NCI-H2196 treated with DMSO at 0.1 percent for 48 hours (cell line): ENCODE data around the gene TET3.

Experiments
- DNase-seq: peaks from one replicate; lab custom pipeline; 2025; ENCODE audit not compliant: unreplicated experiment; lab: John Stamatoyannopoulos, UW

TET3 gene

DNA sequence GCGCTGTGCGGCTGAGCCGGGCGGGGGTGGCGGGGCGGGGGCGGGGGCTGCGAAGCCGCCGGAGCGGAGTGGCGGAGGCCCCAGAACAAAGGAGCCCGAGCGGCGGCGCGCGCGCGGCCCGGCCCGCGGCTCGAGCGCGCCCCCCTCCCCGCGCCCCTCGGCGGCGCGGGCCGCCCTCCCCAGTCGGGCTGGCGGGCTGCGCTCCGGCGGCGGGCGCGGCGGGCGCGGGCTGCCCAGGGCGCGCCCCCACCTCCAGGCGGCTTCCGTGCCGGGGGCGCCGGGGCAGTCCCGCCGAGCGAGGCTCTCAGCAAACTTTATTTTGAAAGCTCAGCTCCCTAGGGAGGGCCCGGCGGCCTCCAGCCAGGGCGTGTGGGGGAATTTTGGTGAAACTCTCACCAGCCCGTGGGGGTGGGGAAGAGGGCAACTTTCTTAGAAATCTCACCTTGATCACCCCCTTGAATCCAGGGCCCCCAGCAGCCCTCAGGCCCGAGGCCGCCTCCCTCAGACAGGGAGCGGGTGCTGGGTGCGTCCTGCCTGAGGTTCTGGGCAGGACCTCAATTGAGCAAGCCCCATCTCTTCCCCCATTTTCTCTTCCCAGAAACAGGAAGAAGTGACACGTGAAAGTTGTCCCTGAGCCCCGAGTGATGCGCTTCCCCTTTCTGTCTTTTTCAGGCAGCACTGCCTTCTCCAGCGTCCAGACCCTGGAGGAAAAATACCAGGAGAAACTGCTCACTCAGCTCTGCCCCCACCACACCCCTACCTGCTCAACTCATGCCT lies 786 bp downstream of the TET3 start:
- DNase-seq, result no peak

DNA sequence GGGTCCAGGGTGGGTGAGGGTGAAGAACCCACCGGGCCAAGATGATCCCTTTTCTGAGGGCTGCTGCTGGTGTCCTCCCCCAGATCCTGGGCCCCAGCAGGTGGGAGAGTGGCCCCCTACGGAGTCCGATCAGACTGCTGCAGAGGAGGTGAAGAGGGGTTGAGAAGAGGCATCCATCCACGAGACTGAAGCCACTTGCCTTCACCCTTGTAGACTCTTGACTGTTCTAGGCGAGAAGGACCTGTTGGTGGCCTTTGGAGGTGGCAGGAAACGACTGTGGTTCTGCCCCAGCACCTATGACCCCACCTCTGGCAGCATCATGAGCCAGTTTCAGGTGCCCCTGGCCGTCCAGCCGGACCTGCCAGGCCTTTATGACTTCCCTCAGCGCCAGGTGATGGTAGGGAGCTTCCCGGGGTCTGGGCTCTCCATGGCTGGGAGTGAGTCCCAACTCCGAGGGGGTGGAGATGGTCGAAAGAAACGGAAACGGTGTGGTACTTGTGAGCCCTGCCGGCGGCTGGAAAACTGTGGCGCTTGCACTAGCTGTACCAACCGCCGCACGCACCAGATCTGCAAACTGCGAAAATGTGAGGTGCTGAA lies 1.5 kb downstream of the TET3 start:
- DNase-seq, result no peak

DNA sequence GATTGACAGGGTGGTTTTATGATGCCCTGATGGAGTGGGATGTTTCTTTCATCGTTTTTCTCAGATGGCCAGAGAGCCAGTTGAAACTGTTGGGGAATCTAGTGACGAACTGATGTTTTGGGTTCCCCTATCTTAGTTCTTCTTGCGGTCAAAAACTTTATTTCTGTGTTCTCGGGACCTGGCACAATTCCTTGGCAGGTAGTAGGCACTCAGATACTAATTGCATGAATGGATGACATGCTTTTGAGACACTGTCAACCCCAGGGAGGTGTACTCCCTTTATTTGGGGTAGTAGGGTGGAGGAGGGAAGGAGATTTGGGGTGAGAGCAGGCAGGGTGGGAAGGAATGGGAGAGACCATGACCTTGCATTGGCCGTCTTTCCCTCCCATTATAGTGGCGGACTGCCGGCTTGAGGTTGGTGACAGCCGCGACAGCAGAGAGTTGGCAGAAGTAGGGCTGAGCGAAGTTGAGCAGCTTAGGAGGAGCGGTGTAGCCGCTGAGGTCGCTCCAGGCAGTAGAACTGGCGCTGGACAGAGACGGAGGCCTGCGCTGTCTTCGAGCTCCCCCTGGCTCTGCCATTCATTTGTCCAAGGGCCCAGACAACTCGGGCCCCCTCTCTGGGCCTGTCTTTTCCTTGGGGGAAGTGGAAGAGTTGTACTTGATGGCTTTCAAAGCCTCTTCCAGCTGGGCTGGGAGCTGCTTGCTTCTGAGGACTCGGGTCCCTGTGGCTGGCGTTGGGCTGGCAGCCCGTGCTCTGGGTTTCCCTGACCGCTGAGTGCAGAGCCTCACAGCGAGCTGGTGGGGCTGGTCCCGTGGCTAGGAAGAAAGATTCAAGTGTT lies 2.6 kb downstream of the TET3 start:
- no peak for DNase-seq

DNA sequence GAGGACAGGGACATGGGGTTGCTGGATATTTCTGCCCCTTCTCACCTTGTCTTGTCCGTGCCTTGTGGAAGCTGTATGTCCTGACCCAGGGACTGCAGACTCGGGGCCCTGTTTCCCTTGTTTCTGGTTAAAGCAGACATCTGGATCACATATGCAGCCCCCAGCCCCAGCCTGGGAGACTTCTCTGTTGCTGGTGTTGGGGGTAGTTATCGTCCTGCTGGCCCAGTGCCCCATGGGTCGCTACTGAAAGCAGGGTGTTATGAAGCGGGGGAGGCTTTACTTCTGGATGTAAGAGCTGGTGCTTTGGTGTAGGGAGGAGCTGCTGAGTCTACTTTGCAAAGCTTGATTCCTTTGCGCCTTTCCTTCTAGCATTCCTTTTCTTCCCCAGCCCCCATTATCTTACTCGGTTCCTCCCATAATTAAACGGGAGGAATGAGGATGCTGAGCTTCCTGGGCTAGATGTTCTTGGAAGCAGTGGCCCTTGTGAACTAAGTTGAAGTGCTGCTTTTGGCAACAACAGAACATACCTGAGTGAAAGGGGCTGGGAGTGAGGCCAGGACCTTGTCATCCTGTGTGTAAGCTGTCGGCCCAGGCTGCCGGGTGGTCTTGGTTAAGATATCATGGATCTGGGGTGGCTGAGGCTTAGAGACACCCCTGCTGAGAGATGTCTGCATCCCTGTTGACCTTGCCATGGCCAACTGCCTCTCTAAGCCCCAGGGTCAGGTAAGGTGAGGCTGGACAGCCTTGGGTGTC lies 3.4 kb downstream of the TET3 start:
- DNase-seq, result no peak

DNA sequence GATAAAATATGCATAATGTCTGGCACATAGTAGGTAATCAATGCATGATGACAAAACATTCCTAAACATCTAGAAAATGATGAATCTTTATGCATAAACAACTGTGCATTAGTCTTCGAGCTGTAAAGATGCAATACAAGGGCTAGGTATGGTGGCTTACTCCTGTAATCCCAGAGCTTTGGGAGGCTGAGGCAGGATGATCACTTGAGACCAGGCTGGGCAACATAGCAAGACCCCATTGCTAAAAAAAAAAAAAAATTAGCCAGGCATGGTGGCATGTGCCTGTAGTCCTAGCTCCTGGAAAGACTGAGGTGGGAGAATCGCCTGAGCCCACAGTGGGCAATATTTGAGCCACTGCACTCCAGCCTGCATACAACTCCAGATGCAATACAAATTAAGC lies 5.3 kb downstream of the TET3 start:
- no peak for DNase-seq

DNA sequence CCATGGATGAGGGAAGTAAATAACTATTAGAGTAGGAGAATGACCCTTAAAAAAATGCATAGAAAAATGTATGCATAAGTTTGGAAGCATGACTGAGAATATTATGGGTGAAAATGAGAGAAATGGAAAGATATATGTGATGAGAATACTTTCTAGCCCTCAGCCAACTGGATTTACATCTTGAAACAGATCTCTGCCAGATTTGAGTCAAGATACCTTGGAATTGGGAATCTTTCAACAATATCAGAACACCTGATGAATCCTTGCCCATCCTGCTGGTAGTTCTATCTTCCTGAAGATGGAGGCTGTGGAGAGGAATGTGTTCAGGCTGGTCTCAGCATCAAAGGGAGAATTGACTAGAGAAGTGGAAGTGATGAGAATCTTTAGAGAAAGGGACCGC lies 5.8 kb downstream of the TET3 start:
- DNase-seq, result no peak

DNA sequence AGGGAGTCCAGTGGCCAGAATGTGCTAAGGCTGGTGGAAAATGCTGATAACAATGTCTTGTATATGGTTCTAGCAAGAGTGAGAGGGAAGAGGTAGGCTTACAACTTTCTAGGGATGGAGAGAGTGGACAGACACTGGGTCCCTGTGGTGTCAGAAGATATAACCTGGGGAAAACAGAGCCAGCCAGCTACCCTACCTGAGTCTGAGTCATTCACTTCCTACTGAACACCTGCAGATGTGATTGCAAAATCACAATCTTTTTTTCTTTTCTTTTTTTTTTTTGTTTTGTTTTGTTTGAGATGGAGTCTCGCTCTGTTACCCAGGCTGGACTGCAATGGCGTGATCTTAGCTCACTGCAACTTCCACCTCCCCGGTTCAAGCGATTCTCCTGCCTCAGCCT lies 7.3 kb downstream of the TET3 start:
- no peak for DNase-seq

DNA sequence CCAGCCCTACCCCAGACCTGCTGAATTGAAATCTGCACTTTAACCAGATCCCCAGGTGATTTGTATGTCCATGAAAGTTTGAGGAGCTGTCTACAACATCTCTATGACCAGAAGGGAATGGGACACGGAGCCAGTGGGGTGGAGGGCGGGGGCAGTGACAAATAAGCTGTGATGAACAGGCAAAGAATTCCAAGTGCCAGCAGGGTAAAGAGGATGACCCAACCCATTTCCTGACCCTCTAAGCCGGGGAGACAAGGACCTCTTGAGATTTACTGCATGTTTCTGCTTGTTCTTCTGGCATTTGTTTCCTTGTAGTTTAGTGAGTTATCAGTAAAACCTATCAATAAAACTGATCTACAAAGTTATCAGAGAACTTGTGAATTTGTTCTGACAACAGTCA lies 8.7 kb downstream of the TET3 start:
- DNase-seq, result no peak

DNA sequence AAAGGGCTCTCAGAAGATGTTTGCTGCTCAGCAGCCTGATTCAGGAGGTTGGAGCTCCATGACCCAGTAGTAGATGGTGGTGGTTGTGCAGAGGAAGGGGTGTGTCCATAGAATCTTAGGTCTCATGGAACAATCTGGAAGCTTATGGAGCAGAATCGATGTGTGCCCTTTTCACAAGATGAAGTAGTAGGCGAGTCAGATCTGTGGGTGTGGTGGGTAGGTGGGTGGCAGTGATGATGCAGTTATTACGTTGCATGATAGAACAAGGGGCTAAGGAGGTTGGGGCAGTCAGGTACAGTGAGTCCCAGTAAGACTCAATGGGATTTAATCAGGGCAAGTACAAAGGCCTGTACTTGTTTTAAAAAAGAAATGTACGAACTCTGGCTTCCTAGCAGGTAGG lies 9.1 kb downstream of the TET3 start:
- DNase-seq, result no peak

DNA sequence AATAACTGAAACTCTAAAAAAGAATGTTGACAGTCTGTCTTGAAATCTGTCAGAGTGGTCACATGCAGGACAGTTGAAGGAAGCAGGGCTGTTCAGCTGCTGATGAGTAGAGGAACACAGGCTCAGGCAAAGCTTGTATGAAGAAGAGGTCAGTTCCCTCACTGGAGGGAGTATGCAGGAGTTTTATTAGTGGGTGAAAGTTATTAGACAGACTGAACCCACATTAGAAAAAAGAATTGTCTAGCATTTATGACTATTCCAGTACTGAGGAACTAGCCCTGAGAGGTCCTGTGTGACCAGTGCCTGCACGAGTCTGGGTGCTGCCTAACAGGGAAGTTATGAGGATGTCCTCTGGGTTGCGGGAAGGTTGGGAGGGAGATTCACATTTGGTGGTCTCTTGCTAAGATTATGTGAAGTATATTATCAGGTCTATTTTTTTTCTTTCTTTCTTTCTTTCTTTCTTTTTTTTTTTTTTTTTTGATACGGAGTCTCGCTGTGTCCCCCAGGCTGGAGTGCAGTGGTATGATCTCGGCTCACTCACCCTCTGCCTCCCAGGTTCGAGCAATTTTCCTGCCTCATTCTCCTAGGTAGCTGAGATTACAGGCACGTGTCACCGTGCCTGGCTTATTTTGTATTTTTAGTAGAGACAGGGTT lies 9.6 kb downstream of the TET3 start:
- DNase-seq, result no peak

DNA sequence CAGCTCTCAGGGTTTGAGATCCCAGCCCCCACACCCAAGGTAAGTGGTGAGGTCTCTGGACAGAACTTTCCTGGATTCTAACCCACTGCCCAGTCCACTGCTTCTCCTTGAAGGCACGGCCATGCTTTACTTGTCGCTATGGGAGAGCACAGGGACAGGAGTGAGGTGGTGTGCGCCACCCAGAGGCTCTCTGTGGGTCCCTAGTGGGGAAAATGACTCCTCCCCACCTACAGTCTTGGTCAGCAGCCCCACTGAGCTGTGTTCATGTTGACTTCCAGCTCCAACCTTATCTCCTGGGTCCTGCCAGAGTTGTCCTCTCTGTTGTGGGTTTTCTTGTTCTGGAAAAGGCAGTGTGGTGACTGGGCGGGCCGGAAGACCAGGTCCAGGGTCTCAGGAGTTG lies 11.1 kb downstream of the TET3 start:
- no peak for DNase-seq

DNA sequence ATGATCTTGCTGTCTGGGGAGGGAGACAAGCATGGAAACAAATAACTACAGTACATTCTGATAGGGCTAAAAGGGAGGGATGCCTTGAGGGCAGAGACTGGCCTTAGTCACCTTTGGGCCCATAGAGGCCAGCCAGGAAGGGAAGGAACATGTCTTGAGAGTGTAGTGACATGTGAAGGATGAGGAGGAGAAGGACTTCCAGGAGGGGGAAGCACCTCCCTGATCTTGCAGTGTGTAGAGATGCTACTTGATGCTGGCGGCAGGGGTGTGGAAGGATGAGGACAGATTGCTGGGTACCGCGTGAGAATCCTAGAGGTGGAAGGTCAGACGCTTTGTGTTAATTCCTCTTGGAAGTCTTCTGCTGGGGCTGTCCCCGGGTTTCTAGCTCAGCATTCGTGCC lies 13.1 kb downstream of the TET3 start:
- no peak for DNase-seq

DNA sequence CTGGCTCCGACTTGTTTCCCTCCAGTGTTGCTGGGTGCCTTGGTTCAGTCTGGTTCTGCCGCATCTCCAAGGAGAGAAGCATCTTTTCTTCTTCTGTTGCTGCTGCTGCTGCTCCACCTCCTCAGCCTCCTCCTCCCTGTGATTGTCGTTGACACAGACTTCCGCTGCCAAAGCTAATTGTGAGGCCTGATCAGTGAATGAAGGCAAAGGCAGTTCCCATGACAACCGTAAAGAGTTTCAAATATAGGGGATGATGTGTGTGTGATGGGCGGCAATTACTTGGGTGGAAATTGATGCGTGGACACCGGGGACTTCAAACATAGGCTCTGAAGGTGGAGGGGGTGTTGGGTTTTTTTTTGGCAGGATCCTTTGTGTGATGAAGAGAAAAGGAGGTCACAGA lies 13.7 kb downstream of the TET3 start:
- no peak for DNase-seq

DNA sequence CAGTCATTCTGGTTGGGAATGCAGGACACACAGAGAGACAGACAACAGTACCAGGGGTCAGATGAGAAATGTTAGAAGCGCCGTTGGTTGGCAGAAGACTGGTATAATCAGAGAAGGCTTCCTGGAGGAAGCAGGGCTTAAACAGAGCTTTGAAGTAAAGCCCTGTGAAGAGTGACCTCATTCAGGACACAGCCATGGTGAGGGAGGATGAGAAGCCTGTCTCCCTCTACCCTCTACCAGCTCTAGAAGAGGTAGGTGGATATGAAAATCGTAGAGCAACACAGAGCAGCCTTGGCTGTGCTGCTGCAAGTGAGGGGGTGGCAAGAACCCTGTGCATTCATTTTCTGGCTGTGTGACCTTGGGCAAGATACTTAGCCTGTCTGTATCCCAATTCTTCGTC lies 14.2 kb downstream of the TET3 start:
- no peak for DNase-seq

DNA sequence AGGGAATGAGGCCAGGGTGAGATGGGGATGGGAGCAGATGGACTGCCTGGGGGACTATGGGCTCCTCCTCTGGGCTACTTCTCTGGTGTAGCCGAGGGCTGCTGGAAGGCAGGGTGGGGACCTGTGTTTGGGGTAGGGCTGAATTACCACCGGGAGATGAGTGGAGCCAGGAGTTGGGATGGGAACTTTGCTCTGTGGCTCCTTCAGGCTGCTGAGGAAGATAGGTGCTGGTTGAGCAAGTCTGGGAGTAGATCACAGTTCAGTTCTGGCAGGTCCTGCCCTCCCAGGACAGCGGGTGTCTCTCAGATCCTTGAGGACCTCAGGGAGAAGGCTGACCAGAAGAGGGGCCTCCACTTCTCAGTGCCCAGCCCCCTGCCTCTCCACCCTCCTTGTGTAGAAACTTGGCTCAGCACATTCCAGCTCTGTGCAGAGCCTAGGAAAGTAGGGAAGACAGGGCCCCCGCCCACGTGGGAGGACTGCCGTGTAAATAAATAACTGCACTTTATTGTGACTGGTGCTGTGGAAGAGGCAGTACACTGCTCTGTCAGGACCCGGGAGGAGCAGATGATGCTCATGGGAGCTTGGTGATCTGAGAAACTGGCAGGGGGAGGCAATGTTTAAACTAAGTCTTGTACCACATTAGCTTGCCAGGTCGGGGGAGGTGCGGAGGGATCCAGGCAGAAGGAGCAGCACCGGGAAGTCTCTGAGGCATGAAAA lies 15.3 kb downstream of the TET3 start:
- no peak for DNase-seq

DNA sequence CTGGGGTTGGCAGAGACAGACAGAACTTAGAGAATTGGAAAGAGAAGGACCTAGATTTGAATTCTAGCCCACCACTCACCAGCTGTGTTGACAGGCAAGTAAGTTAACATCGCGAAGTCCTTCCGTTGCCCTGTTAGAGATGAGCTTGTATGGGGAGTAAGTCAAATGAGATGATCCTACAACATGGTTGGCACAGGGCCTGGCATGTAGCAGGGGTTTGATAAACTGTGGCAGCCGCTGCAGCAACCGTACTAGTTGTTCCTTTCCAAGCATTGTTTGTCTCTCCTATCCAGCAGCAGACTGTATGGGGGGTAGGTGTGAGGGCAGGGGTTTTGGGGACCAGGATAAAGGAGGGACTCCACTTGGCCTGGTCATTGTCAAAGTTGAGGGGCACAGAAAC lies 16.0 kb downstream of the TET3 start:
- DNase-seq, result no peak

DNA sequence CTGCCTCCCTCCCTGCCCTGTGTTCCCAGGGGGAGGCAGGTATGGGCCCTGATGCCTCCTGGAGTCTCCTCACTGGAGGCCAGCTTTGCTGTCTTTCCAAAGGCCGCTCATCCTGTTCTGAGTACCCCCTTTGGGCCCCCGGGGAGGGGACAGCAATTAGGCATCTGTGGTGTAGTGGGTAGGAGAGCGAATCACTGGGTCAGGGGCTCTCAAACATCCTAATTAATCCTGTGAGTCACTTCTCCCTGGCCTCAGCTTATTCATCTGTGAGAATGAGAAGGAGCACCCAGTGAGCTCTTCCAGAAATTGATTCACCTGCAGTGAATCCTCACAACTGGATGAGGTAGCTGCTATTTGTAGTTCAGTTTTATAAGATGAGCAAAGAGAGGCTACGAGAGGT lies 16.4 kb downstream of the TET3 start:
- no peak for DNase-seq

DNA sequence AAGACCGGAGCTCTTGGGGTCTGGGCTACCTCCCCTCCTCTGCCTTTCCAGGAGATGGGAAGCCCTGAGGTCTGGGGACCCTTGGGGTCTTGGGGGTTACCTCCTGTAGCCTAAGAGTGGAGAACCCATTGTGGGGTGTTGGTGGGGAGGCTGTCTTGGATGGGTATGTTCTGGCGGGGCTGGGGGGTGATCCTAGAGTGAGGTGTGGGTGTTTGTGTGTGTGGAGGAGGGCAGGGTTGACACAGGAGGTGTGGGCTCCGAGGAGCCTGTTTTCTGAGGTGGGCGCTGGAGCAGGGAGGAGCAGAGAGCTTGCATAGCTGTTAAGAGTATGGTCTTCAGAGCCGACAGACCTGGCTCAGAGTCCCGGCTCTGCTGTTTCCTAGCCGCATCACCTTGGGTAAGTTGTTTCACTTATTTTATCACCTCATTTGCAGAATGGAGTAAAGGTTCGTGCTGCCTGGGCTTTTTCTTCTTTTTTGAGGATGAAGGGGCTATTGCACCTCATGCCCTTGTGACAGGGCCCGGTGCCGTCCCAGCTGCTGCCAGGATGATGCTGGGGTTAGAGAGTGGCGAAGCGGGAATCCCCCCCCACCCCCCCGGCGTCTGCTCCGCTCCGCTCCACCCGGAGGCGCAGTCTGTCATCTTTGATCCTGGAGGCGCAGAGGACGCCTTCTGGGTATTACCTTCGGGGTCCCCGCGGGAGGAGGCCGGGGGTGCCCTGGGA lies 17.2 kb downstream of the TET3 start:
- DNase-seq, result no peak

DNA sequence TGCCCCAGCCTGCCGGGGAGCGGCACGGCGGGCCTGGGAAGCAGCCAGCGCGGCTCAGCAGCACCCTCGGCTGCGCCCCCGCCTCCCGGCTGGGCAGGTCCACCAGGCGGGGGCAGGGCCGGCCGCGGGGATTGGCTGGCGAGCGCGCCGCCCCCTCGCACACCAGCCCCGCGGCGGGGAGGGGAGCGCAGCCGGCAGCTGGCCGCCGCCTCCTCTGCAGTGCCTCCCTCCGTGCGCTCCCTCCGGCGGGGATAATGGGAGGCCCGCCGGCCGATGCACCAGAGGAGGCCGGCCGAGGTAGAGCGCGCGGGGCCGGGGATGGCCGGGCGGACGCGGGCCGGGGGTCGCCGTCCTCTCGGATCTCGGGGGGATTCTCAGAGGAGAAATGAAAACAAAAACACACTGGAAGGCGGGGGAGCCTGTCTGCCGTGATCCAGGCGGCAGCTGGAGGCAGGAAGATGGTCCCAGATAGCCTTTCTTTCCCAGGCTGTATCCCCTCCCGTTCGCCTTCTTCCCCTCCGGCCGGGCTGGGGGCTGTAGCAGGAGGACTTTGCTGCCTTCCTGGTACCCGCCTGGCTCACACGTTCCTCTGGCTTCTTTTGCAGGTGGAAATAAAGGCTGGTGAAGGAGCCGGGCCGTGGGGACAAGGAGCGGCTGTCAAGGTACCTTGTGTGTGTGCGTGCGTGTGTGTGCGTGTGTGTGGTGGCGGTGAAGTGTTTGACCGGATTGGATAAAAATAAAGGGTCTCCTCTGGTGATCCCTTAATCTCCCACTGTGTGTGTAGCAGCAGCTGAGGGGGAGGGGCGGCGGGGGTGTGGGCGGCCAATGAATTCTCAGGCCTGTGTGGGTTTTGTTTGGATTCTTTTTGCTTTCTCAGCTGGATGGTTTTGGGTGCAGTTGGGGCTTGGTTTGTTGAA lies 18.1 kb downstream of the TET3 start:
- DNase-seq, result peak; percentile 50
